Activated CD8-positive, alpha-beta T cell treated with anti-CD3 and anti-CD28 coated beads for 36 hours (primary cell): Measurements from ENCODE around the gene CAPZA1. TPM values are rescaled to one million over a fixed set of nuclear protein-coding genes. Genes with fewer than 3 reads are reported as not detected.

Experiments
- ATAC-seq: fragments of 200-7000 bp; cut with Tn5 transposase; one replicate; pipeline ENCODE4 v1.10.0; 2021; ENCODE audit warnings: mild to moderate bottlenecking, moderate library complexity
- CTCF ChIA-PET: fragments of 350-600 bp; sonication (Branson Sonifier 250); formaldehyde crosslinking; loops from one replicate; lab custom pipeline; 2021; ENCODE audit warnings: antibody characterized with exemption; lab: Charles Lee
- POLR2A ChIA-PET: fragments of 350-600 bp; sonication (Branson Sonifier 250); formaldehyde crosslinking; loops from one replicate; lab custom pipeline; 2021; ENCODE audit warnings: antibody characterized with exemption; lab: Charles Lee
- DNase-seq: peaks from one replicate; pipeline ENCODE4 v3.0.0-alpha.2; 2020
- H3K27ac Mint-ChIP-seq: one replicate; pipeline ENCODE4 v1.8.0; 2021; ENCODE audit warnings: mild to moderate bottlenecking, mixed read lengths
- H3K27me3 Mint-ChIP-seq: one replicate; pipeline ENCODE4 v1.8.0; 2021; ENCODE audit warnings: mixed read lengths
- H3K36me3 Mint-ChIP-seq: one replicate; pipeline ENCODE4 v1.8.0; 2021; ENCODE audit warnings: low read depth, mixed read lengths
- H3K4me1 Mint-ChIP-seq: one replicate; pipeline ENCODE4 v1.8.0; 2021; ENCODE audit warnings: low read depth, mixed read lengths
- H3K4me3 Mint-ChIP-seq: one replicate; pipeline ENCODE4 v1.8.0; 2021; ENCODE audit warnings: mild to moderate bottlenecking, moderate library complexity, mixed read lengths
- H3K9me3 Mint-ChIP-seq: one replicate; pipeline ENCODE4 v1.8.0; 2021; ENCODE audit warnings: mixed read lengths
- CTCF ChIP-seq: fragments of 200-600 bp; IDR thresholded peaks from one replicate; pipeline ENCODE4 v1.8.0; 2022; ENCODE audit warnings: antibody characterized with exemption, mild to moderate bottlenecking
- intact Hi-C: fragments of 100-400 bp; cut with micrococcal nuclease; formaldehyde crosslinking; loops from one replicate; pipeline ENCODE4 v1.10.0; 2022
- total RNA-seq, 2 experiments: library from RNA; stranded (reverse); gene quantifications; one replicate each; pipeline ENCODE4 v1.2.3, GENCODE V29; 2021

The CAPZA1 gene
- total RNA-seq, 2 experiments from 2014 or later, result 220 to 230 TPM

GRCh38 chr1:112686835-112687234 is 67.2 kb downstream of the CAPZA1 start:
- Mint-ChIP-seq H3K9me3 (no peaks in the 10 kb centered on the region), H3K36me3 (peaks cover 12% of the 10 kb centered on the region), H3K27ac (no peak overlapping the region), H3K27me3 (no peaks in the 10 kb centered on the region), H3K4me1 (peaks cover 3% of the 10 kb centered on the region), H3K4me3 (no peak overlapping the region)
- POLR2A ChIA-PET, result interaction anchor here (1.8 kb wide), 1 partner anchor 15 kb away, joined by 4 read pairs; no protein-coding TSS in a partner anchor
- no peak for DNase-seq
- CTCF ChIA-PET, result no interaction called here
- intact Hi-C loops, result no loop called here
- no peak for ATAC-seq
- no peak for TF ChIP-seq CTCF

- Mint-ChIP-seq H3K9me3 (no peaks in the 10 kb centered on the region), H3K27me3 (no peaks in the 10 kb centered on the region), H3K36me3 (peaks cover 14% of the 10 kb centered on the region), H3K27ac (no peak overlapping the region), H3K4me1 (peaks cover 3% of the 10 kb centered on the region), H3K4me3 (no peak overlapping the region)
- ChIA-PET POLR2A (no interaction called here), CTCF (no interaction called here)
- no peak for TF ChIP-seq CTCF
- intact Hi-C loops, result no loop called here
- ATAC-seq, result no peak
- no peak for DNase-seq
These were observed 67.7 kb downstream of the CAPZA1 start for GRCh38 chr1:112687361-112687760.

DNA sequence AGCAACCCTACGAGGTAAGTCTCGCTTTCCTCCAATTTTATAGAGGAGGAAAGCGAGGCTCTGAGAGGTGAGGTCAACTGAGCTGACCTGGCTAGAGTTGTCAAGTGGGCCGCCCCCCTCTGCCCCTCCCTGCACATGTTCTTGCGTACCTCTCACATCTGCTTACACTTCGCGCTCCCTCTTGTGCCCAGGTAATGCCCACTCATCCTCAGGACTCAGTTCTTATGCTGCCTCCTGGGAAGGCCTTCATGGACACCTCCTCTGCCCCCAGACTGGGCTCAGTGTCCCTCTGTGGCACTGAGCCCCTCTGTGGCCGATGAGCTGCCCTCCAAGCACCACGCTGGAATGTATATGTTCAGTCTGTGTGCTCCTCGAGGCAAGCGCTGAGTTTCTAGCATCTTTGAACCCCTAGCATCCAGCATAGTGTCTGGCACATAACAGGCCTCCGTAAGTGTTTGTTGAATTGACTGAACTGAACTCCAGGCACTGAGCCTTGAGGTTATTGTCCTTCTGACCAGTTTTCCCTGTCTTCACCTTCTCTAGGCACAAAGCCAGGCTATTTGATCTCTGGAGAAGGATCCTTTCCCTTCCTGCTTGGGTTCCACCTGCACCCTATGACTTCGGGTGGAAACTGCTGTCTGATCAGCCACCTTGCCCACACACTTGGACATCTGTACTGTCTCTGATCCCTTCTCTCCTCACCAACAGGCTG is 68.3 kb downstream of the CAPZA1 start:
- peaks cover 15% of the 10 kb centered on the region for H3K36me3 Mint-ChIP-seq

GRCh38 chr1:112688781-112689193 is 69.2 kb downstream of the CAPZA1 start:
- Mint-ChIP-seq H3K9me3 (no peaks in the 10 kb centered on the region), H3K4me1 (peaks cover 3% of the 10 kb centered on the region), H3K36me3 (peaks cover 16% of the 10 kb centered on the region), H3K27me3 (no peaks in the 10 kb centered on the region), H3K27ac (peak overlapping the region; percentile 34), H3K4me3 (no peak overlapping the region)
- TF ChIP-seq CTCF, result no peak
- CTCF ChIA-PET, result no interaction called here
- POLR2A ChIA-PET, result interaction anchor here (0.6 to 1.3 kb wide), 4 partner anchors 12 to 266 kb away, joined by 3 to 6 read pairs (median 4); partner anchors contain the start of gene MOV10
- intact Hi-C loops, result no loop called here
- DNase-seq (no peak), ATAC-seq (no peak)

More for the DNA sequence above, 68.3 kb downstream of the CAPZA1 start:
- intact Hi-C loops, result no loop called here
- H3K4me3 Mint-ChIP-seq, result no peak overlapping the region
- ChIA-PET POLR2A (interaction anchor here (0.6 kb wide), 1 partner anchor 267 kb away, joined by 3 read pairs; no protein-coding TSS in a partner anchor), CTCF (no interaction called here)
- no peaks in the 10 kb centered on the region for H3K27me3 Mint-ChIP-seq
- peak overlapping the region; percentile 19 for H3K27ac Mint-ChIP-seq
- TF ChIP-seq CTCF, result no peak
- DNase-seq (no peak), ATAC-seq (no peak)
- H3K4me1 Mint-ChIP-seq, result peaks cover 3% of the 10 kb centered on the region
- no peaks in the 10 kb centered on the region for H3K9me3 Mint-ChIP-seq

- intact Hi-C loops, result no loop called here
- ChIA-PET POLR2A (interaction anchor here (1.0 to 1.3 kb wide), 4 partner anchors 9 to 14 kb away, joined by 3 to 6 read pairs (median 4); partner anchors contain the start of gene MOV10), CTCF (no interaction called here)
- H3K36me3 Mint-ChIP-seq, result peaks cover 16% of the 10 kb centered on the region
- no peaks in the 10 kb centered on the region for H3K27me3 Mint-ChIP-seq
- TF ChIP-seq CTCF, result no peak
- no peak overlapping the region for H3K27ac Mint-ChIP-seq
- H3K4me3 Mint-ChIP-seq, result no peak overlapping the region
- ATAC-seq, result no peak
- no peaks in the 10 kb centered on the region for H3K9me3 Mint-ChIP-seq
- DNase-seq, result no peak
- peaks cover 3% of the 10 kb centered on the region for H3K4me1 Mint-ChIP-seq
These were observed 69.7 kb downstream of the CAPZA1 start for GRCh38 chr1:112689196-112689841.
